Hematopoietic multipotent progenitor cell treated with erythropoietin and hydrocortisone succinate and interleukin-3 and kit ligand, for 4 days (in vitro differentiated cells): ENCODE measurements around the gene MXD3.
A peak's percentile ranks its signal among the peaks of the same experiment; 100 is the strongest.

Source experiments
- DNase-seq: peaks from one replicate; pipeline ENCODE4 v3.0.0-alpha.2; 2015

Gene MXD3

GRCh38 chr5:177302354-177303110 lies 9.2 kb downstream of the MXD3 start:
- peak; percentile 55 for DNase-seq

GRCh38 chr5:177301503-177302165 lies 10.1 kb downstream of the MXD3 start:
- DNase-seq, result no peak

GRCh38 chr5:177300951-177301350 lies 10.7 kb downstream of the MXD3 start:
- DNase-seq, result no peak

- peak; percentile 94 for DNase-seq
These were observed 11.3 kb downstream of the MXD3 start for GRCh38 chr5:177300236-177300880.

- no peak for DNase-seq
These were observed 12.0 kb downstream of the MXD3 start for GRCh38 chr5:177299697-177300096.

- DNase-seq, result no peak
These were observed 13.8 kb downstream of the MXD3 start for GRCh38 chr5:177297922-177298321.

GRCh38 chr5:177296581-177296980 lies 15.1 kb downstream of the MXD3 start:
- DNase-seq, result peak; percentile 47

- peak; percentile 49 for DNase-seq
These were observed 15.8 kb downstream of the MXD3 start for GRCh38 chr5:177295924-177296323.

- no peak for DNase-seq
These were observed 17.1 kb downstream of the MXD3 start for GRCh38 chr5:177294632-177295031.

GRCh38 chr5:177293819-177294581 lies 17.7 kb downstream of the MXD3 start:
- DNase-seq, result no peak

GRCh38 chr5:177291735-177292134 lies 20.0 kb downstream of the MXD3 start:
- no peak for DNase-seq

- DNase-seq, result no peak
These were observed 20.7 kb downstream of the MXD3 start for GRCh38 chr5:177290816-177291596.

- DNase-seq, result no peak
These were observed 23.5 kb downstream of the MXD3 start for GRCh38 chr5:177288191-177288590.

GRCh38 chr5:177276886-177277285 lies 34.8 kb downstream of the MXD3 start:
- DNase-seq, result no peak

- DNase-seq, result no peak
These were observed 35.8 kb downstream of the MXD3 start for GRCh38 chr5:177275883-177276282.

- no peak for DNase-seq
These were observed 40.6 kb downstream of the MXD3 start for GRCh38 chr5:177271113-177271512.

GRCh38 chr5:177270653-177271052 lies 41.0 kb downstream of the MXD3 start:
- no peak for DNase-seq

GRCh38 chr5:177269976-177270375 lies 41.7 kb downstream of the MXD3 start:
- DNase-seq, result no peak

GRCh38 chr5:177269232-177269895 lies 42.3 kb downstream of the MXD3 start:
- no peak for DNase-seq

GRCh38 chr5:177265395-177265794 lies 46.3 kb downstream of the MXD3 start:
- DNase-seq, result no peak

- DNase-seq, result no peak
These were observed 47.5 kb downstream of the MXD3 start for GRCh38 chr5:177264178-177264577.

- DNase-seq, result no peak
These were observed 50.2 kb downstream of the MXD3 start for GRCh38 chr5:177261510-177261909.
